Stomach (tissue), 9 donors: ENCODE measurements around the gene XRCC2. TPM values are rescaled to one million over a fixed set of nuclear protein-coding genes. Genes with fewer than 3 reads are reported as not detected.

ENCODE experiments used
- DNase-seq, 2 donors: peaks; one replicate each; pipeline versions ENCODE4 v3.0.0 to v3.0.0-alpha.2; 2013 to 2019
- H3K27ac ChIP-seq, 5 donors: fragments of 200-600 bp in 4 of 5; sonication (generic) in 4 of 5; one replicate each; pipeline ENCODE4 v1.5.1; 2013 to 2019; ENCODE audit warnings: mild to moderate bottlenecking in 1 of 5, moderate library complexity in 1 of 5
- H3K27me3 ChIP-seq, 3 donors: fragments of 200-600 bp; sonication (generic); one replicate each; pipeline ENCODE4 v1.5.1; 2017 to 2019; ENCODE audit warnings: mixed run types in 1 of 3
- H3K36me3 ChIP-seq, 4 donors: fragments of 200-600 bp; sonication (generic); 1 replicate in 3 of 4; 2 replicates in 1 of 4; pipeline ENCODE4 v1.5.1; 2016 to 2019
- H3K4me1 ChIP-seq, 4 donors: fragments of 200-600 bp; sonication (generic); one replicate each; pipeline ENCODE4 v1.5.1; 2016 to 2019
- H3K4me3 ChIP-seq, 4 donors: fragments of 200-600 bp; sonication (generic) in 3 of 4; one replicate each; pipeline ENCODE4 v1.5.1; 2016 to 2019; ENCODE audit warnings: mild to moderate bottlenecking in 1 of 4
- H3K9me3 ChIP-seq, 4 donors: fragments of 200-600 bp; sonication (generic); one replicate each; pipeline ENCODE4 v1.5.1; 2016 to 2019
- EP300 ChIP-seq: sonication (generic); formaldehyde crosslinking; IDR thresholded peaks from one replicate; pipeline ENCODE4 v1.6.1; 2017; ENCODE audit warnings: antibody characterized with exemption
- POLR2A ChIP-seq, 4 donors: fragments of 450-650 bp; IDR thresholded peaks; one replicate each; pipeline ENCODE4 v1.6.1; 2016; ENCODE audit warnings: antibody characterized with exemption in 4 of 4, control low read depth in 2 of 4, mild to moderate bottlenecking in 1 of 4, moderate library complexity in 1 of 4
- POLR2AphosphoS5 ChIP-seq, 3 donors: sonication (generic); formaldehyde crosslinking; IDR thresholded peaks; one replicate each; pipeline ENCODE4 v1.6.1; 2016; ENCODE audit warnings: antibody characterized with exemption in 3 of 3
- WGBS, 5 donors: extraction: QIAGEN DNeasy Blood & Tissue Kit in 3 of 5; methylation state at CpG; one replicate each; pipeline versions ENCODE4 v1.1.5 to v1.1.7; 2013 to 2018; 5-methylcytosine and 5-hydroxymethylcytosine counted together
- intact Hi-C: fragments of 100-400 bp; cut with DNase I; formaldehyde crosslinking; loops from one replicate; pipeline ENCODE4 v1.15.1; 2023; ENCODE audit warnings: low total_unique reads
- polyA plus RNA-seq, 3 donors: library from polyadenylated mRNA; stranded (reverse); fragments of 200-250 nt; gene quantifications; one replicate each; pipeline ENCODE4 v1.2.3, GENCODE V29; 2013
- total RNA-seq, 5 donors: library from RNA; depleted of rRNA; stranded (reverse); fragments of >200 nt; gene quantifications; one replicate each; pipeline versions ENCODE4 v1.1.0 to v1.2.3, GENCODE V29; 2014 to 2016
- TF ChIP-seq, protein P1 (sequence below), 7 experiments: fragments of 450-650 bp in 4 of 7; fragments of 200-600 bp in 3 of 7; sonication (generic) in 3 of 7; IDR thresholded peaks; one replicate each; pipeline ENCODE4 v1.5.1; 2016 to 2019; ENCODE audit warnings: antibody characterized with exemption in 7 of 7, control low read depth in 2 of 7, mild to moderate bottlenecking in 1 of 7
- donor health status: healthy with polysubstance abuse.
- donor health status: Bipolar disorder and iron deficiency.
- donor health status: healthy.

XRCC2 gene
- total and polyA plus RNA-seq, 8 donors, result 0.46 to 10.1 (median 0.78) TPM

DNA sequence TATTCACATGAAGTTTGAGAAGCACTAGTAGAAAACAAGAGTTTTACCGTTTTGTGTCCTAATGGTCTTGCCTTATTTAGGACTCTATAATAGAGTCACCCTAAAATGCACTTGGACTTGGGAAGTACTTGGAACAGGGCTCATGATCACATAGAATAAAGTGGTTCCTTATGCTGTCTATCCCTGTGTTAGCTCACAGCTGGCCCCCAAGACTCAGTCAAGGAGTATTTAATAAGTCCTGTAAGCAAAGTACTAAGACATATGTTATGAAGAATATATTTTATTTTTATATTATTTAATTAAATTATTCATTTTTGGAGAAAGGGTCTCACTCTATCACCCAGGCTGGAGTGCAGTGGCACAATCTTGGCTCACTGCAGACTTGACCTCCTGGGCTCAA lies 54.5 kb downstream of the XRCC2 start:
- no peak for TF ChIP-seq POLR2A (IDR thresholded peaks at IDR 0.05)
- no peak for TF ChIP-seq POLR2AphosphoS5 (IDR thresholded peaks at IDR 0.05)
- Histone ChIP-seq H3K9me3 (no peaks in the 10 kb centered on the region), H3K4me1 (no peaks in the 10 kb centered on the region), H3K27me3 (no peaks in the 10 kb centered on the region), H3K27ac (no peak overlapping the region), H3K4me3 (no peak overlapping the region), H3K36me3 (no peaks in the 10 kb centered on the region)
- no peak for DNase-seq
- intact Hi-C loops, result no loop called here
- 80 to 95% (median 87%) methylated on average over 1 of the region's 1 CpG for WGBS, 5 donors

DNA sequence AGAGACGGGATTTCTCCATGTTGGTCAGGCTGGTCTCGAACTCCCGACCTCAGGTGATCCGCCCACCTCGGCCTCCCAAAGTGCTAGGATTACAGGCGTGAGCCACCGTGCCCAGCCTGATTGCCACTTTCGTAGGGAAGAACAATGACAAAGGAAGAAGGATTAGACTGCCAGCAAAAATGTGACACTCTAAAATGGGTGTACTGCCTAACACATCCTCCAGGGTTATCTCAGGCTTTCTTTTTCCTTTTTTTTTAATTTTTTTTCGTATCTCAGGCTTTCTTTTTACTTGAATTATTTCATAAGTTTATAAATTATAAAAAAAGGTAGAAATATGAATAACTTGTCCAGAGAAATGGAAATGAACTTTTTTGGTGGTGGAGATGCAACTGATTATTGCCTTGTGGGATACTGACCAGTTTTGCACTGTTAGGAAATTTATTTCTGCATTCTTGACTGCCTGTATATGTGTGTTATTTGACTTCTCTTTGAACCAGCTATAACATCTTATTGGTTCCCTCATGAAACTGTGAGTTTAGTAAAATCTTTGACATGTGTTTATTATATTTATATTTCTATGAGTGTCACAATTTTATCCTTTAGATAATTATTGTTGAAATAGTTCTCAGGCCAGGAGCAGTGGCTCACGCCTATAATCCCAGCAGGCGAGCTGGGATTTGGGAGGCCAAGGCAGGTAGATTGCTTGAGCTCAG lies 56.8 kb downstream of the XRCC2 start:
- H3K4me1 ChIP-seq, result peaks cover 0 to 9% (median 4%) of the 10 kb centered on the region in 4 donors
- H3K27me3 ChIP-seq, result no peaks in the 10 kb centered on the region
- DNase-seq, result no peak
- H3K9me3 ChIP-seq, result no peaks in the 10 kb centered on the region
- H3K27ac ChIP-seq, result no peak overlapping the region
- TF ChIP-seq, protein P1, sequence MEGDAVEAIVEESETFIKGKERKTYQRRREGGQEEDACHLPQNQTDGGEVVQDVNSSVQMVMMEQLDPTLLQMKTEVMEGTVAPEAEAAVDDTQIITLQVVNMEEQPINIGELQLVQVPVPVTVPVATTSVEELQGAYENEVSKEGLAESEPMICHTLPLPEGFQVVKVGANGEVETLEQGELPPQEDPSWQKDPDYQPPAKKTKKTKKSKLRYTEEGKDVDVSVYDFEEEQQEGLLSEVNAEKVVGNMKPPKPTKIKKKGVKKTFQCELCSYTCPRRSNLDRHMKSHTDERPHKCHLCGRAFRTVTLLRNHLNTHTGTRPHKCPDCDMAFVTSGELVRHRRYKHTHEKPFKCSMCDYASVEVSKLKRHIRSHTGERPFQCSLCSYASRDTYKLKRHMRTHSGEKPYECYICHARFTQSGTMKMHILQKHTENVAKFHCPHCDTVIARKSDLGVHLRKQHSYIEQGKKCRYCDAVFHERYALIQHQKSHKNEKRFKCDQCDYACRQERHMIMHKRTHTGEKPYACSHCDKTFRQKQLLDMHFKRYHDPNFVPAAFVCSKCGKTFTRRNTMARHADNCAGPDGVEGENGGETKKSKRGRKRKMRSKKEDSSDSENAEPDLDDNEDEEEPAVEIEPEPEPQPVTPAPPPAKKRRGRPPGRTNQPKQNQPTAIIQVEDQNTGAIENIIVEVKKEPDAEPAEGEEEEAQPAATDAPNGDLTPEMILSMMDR (IDR thresholded peaks at IDR 0.05), result no peak
- 92 to 97% (median 94%) methylated on average over 11 of the region's 11 CpGs for WGBS, 5 donors
- H3K4me3 ChIP-seq, result no peak overlapping the region
- intact Hi-C loops, result no loop called here
- no peaks in the 10 kb centered on the region for H3K36me3 ChIP-seq

GRCh38 chr7:152618427-152618826 lies 57.5 kb downstream of the XRCC2 start:
- Histone ChIP-seq H3K27me3 (no peaks in the 10 kb centered on the region), H3K36me3 (no peaks in the 10 kb centered on the region), H3K9me3 (no peaks in the 10 kb centered on the region), H3K4me1 (peaks cover 0 to 9% (median 4%) of the 10 kb centered on the region in 4 donors), H3K27ac (no peak overlapping the region), H3K4me3 (no peak overlapping the region)
- TF ChIP-seq EP300, result no peak
- TF ChIP-seq POLR2A (IDR thresholded peaks at IDR 0.05), result no peak
- TF ChIP-seq, protein P1 (IDR thresholded peaks at IDR 0.05), result no peak
- no peak for TF ChIP-seq POLR2AphosphoS5 (IDR thresholded peaks at IDR 0.05)
- intact Hi-C loops, result no loop called here
- DNase-seq, result no peak
- WGBS, 5 donors, result 92 to 98% (median 95%) methylated on average over 5 of the region's 5 CpGs

- no peak overlapping the region for H3K27ac ChIP-seq
- 70 to 84% (median 80%) methylated on average over 5 of the region's 5 CpGs for WGBS, 5 donors
- TF ChIP-seq POLR2AphosphoS5 (IDR thresholded peaks at IDR 0.05), result no peak
- TF ChIP-seq, protein P1 (IDR thresholded peaks at IDR 0.05), result no peak
- no peak for TF ChIP-seq POLR2A (IDR thresholded peaks at IDR 0.05)
- TF ChIP-seq EP300, result no peak
- no peak overlapping the region for H3K4me3 ChIP-seq
- intact Hi-C loops, result no loop called here
- no peaks in the 10 kb centered on the region for H3K36me3 ChIP-seq
- peaks cover 0 to 9% (median 4%) of the 10 kb centered on the region in 4 donors for H3K4me1 ChIP-seq
- no peaks in the 10 kb centered on the region for H3K9me3 ChIP-seq
- DNase-seq, result no peak
- H3K27me3 ChIP-seq, result no peaks in the 10 kb centered on the region
Measured at GRCh38 chr7:152617056-152617455, 58.9 kb downstream of the XRCC2 start.

DNA sequence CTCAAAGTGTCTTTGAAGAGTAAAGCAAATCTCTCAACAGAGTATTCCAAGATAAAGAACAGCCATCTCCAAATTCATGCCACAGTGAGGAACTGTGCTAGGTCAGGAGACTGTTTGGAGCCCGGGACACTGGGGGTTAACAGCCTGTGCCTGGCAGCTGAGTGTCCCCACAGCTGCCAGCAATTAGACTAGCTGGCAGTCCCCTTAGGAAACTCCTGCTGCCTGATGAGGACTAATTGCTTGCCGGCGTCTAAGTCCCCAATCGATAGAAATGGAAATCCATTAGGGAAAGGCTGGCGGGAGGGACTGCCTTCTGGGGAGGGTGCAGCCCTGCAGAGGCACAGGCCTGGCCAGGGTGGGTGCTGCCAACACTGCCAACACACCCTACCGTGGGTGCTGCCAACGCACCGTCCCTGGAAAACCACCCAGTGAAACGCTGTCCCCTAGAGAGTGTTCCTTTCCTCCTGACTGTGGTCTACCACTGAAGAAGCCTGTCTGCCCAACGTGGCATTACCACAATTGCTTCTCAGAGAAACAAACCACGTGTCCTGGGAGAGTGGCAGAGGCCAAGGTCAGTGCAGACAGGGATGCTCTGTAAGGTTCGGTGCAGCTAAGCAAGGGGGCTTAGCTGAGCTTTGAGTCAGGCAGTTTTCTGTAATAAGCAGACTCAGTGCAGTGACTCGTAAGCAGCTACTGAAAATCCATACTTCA lies 60.8 kb downstream of the XRCC2 start:
- DNase-seq, result peak; percentile 27 to 48

More for the DNA sequence above, 60.8 kb downstream of the XRCC2 start:
- TF ChIP-seq, protein P1 (IDR thresholded peaks at IDR 0.05), result no peak
- TF ChIP-seq EP300 (no peak), POLR2A (IDR thresholded peaks at IDR 0.05) (no peak), POLR2AphosphoS5 (IDR thresholded peaks at IDR 0.05) (no peak)
- no peaks in the 10 kb centered on the region for H3K36me3 ChIP-seq
- H3K9me3 ChIP-seq, result no peaks in the 10 kb centered on the region
- 6 to 27% (median 17%) methylated on average over 13 of the region's 13 CpGs for WGBS, 5 donors
- H3K4me1 ChIP-seq, result peaks cover 0 to 9% (median 4%) of the 10 kb centered on the region in 4 donors
- intact Hi-C loops, result no loop called here
- H3K27me3 ChIP-seq, result no peaks in the 10 kb centered on the region
- H3K27ac ChIP-seq, result peak overlapping the region in 4 of 5 donors; percentile 15 to 59 (median 48)
- H3K4me3 ChIP-seq, result no peak overlapping the region
